Measurements from ENCODE around the gene MYT1.

- TF ChIP-seq CTCF (IDR thresholded peaks at IDR 0.05; ENCODE audit: low read length), result no peak
- no peak for TF ChIP-seq EZH2 (IDR thresholded peaks at IDR 0.05; ENCODE audit: borderline replicate concordance, low read length)
These were observed 35.0 kb upstream of the MYT1 start for GRCh38 chr20:64129146-64129782.

Measured in OCI-LY1 (cell line).